Ascending aorta (tissue), 2 donors: ENCODE data around the gene OPRM1. TPM values are rescaled to one million over a fixed set of nuclear protein-coding genes. Genes with fewer than 3 reads are reported as not detected.

ENCODE experiments used
- DNase-seq, 2 donors: peaks; one replicate each; pipeline ENCODE4 v3.0.0-alpha.2; 2019; ENCODE audit warnings: low spot score in 2 of 2
- H3K27ac ChIP-seq, 2 donors: fragments of 200-600 bp; sonication (generic); one replicate each; pipeline ENCODE4 v1.5.1; 2016 to 2017; ENCODE audit warnings: mild to moderate bottlenecking in 1 of 2
- H3K27me3 ChIP-seq: fragments of 200-600 bp; sonication (generic); one replicate; pipeline ENCODE4 v1.5.1; 2017
- H3K36me3 ChIP-seq, 2 donors: fragments of 200-600 bp; sonication (generic); one replicate each; pipeline ENCODE4 v1.5.1; 2016
- H3K4me1 ChIP-seq, 2 donors: fragments of 200-600 bp; sonication (generic); one replicate each; pipeline ENCODE4 v1.5.1; 2016 to 2017; ENCODE audit warnings: mild to moderate bottlenecking in 1 of 2
- H3K4me3 ChIP-seq, 2 donors: fragments of 200-600 bp; sonication (generic); one replicate each; pipeline ENCODE4 v1.5.1; 2016 to 2017; ENCODE audit warnings: mild to moderate bottlenecking in 1 of 2
- H3K9me3 ChIP-seq, 2 donors: fragments of 200-600 bp; sonication (generic); one replicate each; pipeline ENCODE4 v1.5.1; 2016
- CTCF ChIP-seq, 3 experiments: fragments of 200-600 bp in 2 of 3; fragments of 450-650 bp in 1 of 3; sonication (generic) in 2 of 3; IDR thresholded peaks; one replicate each; pipeline ENCODE4 v1.5.1; 2016 to 2019; ENCODE audit warnings: antibody characterized with exemption in 3 of 3, mild to moderate bottlenecking in 1 of 3, moderate library complexity in 1 of 3
- intact Hi-C: fragments of 100-400 bp; cut with DNase I; formaldehyde crosslinking; loops from one replicate; pipeline ENCODE4 v1.15.1; 2023
- total RNA-seq: library from RNA; depleted of rRNA; stranded (reverse); fragments of >200 nt; gene quantifications from one replicate; pipeline ENCODE4 v1.1.0, GENCODE V29; 2016

OPRM1 gene
- total RNA-seq, 1 donor from 2014 or later: not detected

GRCh38 chr6:154113392-154113791 lies 74.4 kb downstream of the OPRM1 start:
- H3K27ac ChIP-seq: no peak overlapping the region
- no peaks in the 10 kb centered on the region for H3K27me3 ChIP-seq
- TF ChIP-seq CTCF (IDR thresholded peaks at IDR 0.05): no peak
- intact Hi-C loops: no loop called here
- no peaks in the 10 kb centered on the region for H3K4me1 ChIP-seq
- H3K36me3 ChIP-seq: no peaks in the 10 kb centered on the region
- H3K4me3 ChIP-seq: no peak overlapping the region
- no peaks in the 10 kb centered on the region for H3K9me3 ChIP-seq
- DNase-seq: no peak

- no peak overlapping the region for H3K27ac ChIP-seq
- H3K27me3 ChIP-seq: no peaks in the 10 kb centered on the region
- intact Hi-C loops: no loop called here
- no peaks in the 10 kb centered on the region for H3K4me1 ChIP-seq
- no peak for TF ChIP-seq CTCF (IDR thresholded peaks at IDR 0.05)
- H3K36me3 ChIP-seq: no peaks in the 10 kb centered on the region
- no peaks in the 10 kb centered on the region for H3K9me3 ChIP-seq
- no peak for DNase-seq
- H3K4me3 ChIP-seq: no peak overlapping the region
Observed at GRCh38 chr6:154117485-154117884, 78.4 kb downstream of the OPRM1 start.

GRCh38 chr6:154122195-154122925 lies 83.3 kb downstream of the OPRM1 start:
- no peak overlapping the region for H3K27ac ChIP-seq
- H3K4me1 ChIP-seq: no peaks in the 10 kb centered on the region
- no peak overlapping the region for H3K4me3 ChIP-seq
- H3K36me3 ChIP-seq: no peaks in the 10 kb centered on the region
- intact Hi-C loops: no loop called here
- no peaks in the 10 kb centered on the region for H3K9me3 ChIP-seq
- no peak for TF ChIP-seq CTCF (IDR thresholded peaks at IDR 0.05)
- no peak for DNase-seq
- no peaks in the 10 kb centered on the region for H3K27me3 ChIP-seq

- no peak overlapping the region for H3K4me3 ChIP-seq
- intact Hi-C loops: no loop called here
- no peaks in the 10 kb centered on the region for H3K36me3 ChIP-seq
- TF ChIP-seq CTCF (IDR thresholded peaks at IDR 0.05): no peak
- no peak for DNase-seq
- no peak overlapping the region for H3K27ac ChIP-seq
- no peaks in the 10 kb centered on the region for H3K4me1 ChIP-seq
- H3K27me3 ChIP-seq: no peaks in the 10 kb centered on the region
- no peaks in the 10 kb centered on the region for H3K9me3 ChIP-seq
Observed at GRCh38 chr6:154123155-154123956, 84.3 kb downstream of the OPRM1 start.

- no peaks in the 10 kb centered on the region for H3K36me3 ChIP-seq
- no peak for TF ChIP-seq CTCF (IDR thresholded peaks at IDR 0.05)
- H3K27ac ChIP-seq: no peak overlapping the region
- intact Hi-C loops: no loop called here
- no peaks in the 10 kb centered on the region for H3K4me1 ChIP-seq
- DNase-seq: no peak
- H3K4me3 ChIP-seq: no peak overlapping the region
- no peaks in the 10 kb centered on the region for H3K27me3 ChIP-seq
- no peaks in the 10 kb centered on the region for H3K9me3 ChIP-seq
Observed at GRCh38 chr6:154125421-154125820, 86.4 kb downstream of the OPRM1 start.
